Natural killer cell (primary cell): ENCODE results near the gene ARL14. TPM values are rescaled to one million over a fixed set of nuclear protein-coding genes. Genes with fewer than 3 reads are reported as not detected.

Experiments
- ATAC-seq, 3 donors: fragments of 150-1000 bp in 2 of 3; fragments of 200-7000 bp in 1 of 3; cut with Tn5 transposase; 1 replicate in 1 of 3; 2 replicates in 2 of 3; pipeline ENCODE4 v1.10.0; 2021; ENCODE audit warnings: mild to moderate bottlenecking in 2 of 3, moderate library complexity in 2 of 3
- DNase-seq, 2 donors: peaks; one replicate each; pipeline versions ENCODE4 v3.0.0 to v3.0.0-alpha.2; 2013 to 2021; ENCODE audit warnings: mixed read lengths in 1 of 2
- H3K27ac ChIP-seq: one replicate; pipeline ENCODE4 v1.5.1; 2013; ENCODE audit warnings: mild to moderate bottlenecking, low read length
- H3K27me3 ChIP-seq: one replicate; pipeline ENCODE4 v1.6.1; 2013; ENCODE audit warnings: low read length; ENCODE audit not compliant: control insufficient read depth, insufficient read depth
- H3K36me3 ChIP-seq: one replicate; pipeline ENCODE4 v1.6.1; 2013; ENCODE audit warnings: low read length; ENCODE audit not compliant: control insufficient read depth, insufficient read depth
- H3K4me1 ChIP-seq: one replicate; pipeline ENCODE4 v1.6.1; 2013; ENCODE audit warnings: low read length; ENCODE audit not compliant: control insufficient read depth, insufficient read depth
- H3K4me3 ChIP-seq: one replicate; pipeline ENCODE4 v1.5.1; 2013; ENCODE audit warnings: low read length
- H3K9me3 ChIP-seq: one replicate; pipeline ENCODE4 v1.6.1; 2013; ENCODE audit warnings: low read length; ENCODE audit not compliant: control insufficient read depth, insufficient read depth
- H3K27ac Mint-ChIP-seq, 2 donors: one replicate each; pipeline ENCODE4 v1.8.0; 2022; ENCODE audit warnings: mild to moderate bottlenecking in 2 of 2, mixed read lengths in 2 of 2, moderate library complexity in 1 of 2
- H3K27me3 Mint-ChIP-seq, 2 donors: one replicate each; pipeline ENCODE4 v1.8.0; 2022; ENCODE audit warnings: low read depth in 2 of 2, mixed read lengths in 2 of 2
- H3K36me3 Mint-ChIP-seq: one replicate; pipeline ENCODE4 v1.8.0; 2022; ENCODE audit warnings: mixed read lengths
- H3K4me1 Mint-ChIP-seq, 2 donors: one replicate each; pipeline ENCODE4 v1.8.0; 2022; ENCODE audit warnings: mixed read lengths in 2 of 2
- H3K4me3 Mint-ChIP-seq: one replicate; pipeline ENCODE4 v1.8.0; 2022; ENCODE audit warnings: mild to moderate bottlenecking, moderate library complexity, mixed read lengths
- H3K9me3 Mint-ChIP-seq, 2 donors: one replicate each; pipeline ENCODE4 v1.8.0; 2022; ENCODE audit warnings: mixed read lengths in 2 of 2
- CTCF ChIP-seq: fragments of 200-600 bp; IDR thresholded peaks from one replicate; pipeline ENCODE4 v1.8.0; 2022; ENCODE audit warnings: antibody characterized with exemption
- WGBS: methylation state at CpG from one replicate; pipeline ENCODE4 v1.1.7; 2013; ENCODE audit warnings: missing lambda C conversion rate; ENCODE audit not compliant: insufficient coverage; 5-methylcytosine and 5-hydroxymethylcytosine counted together
- intact Hi-C: fragments of 100-400 bp; cut with micrococcal nuclease; formaldehyde crosslinking; loops from one replicate; pipeline ENCODE4 v1.14.2; 2022
- total RNA-seq, 4 donors: library from RNA; stranded (reverse); fragments of 120-200 nt in 1 of 4; gene quantifications; one replicate each; pipeline versions ENCODE4 v1.2.3 to v1.2.4, GENCODE V29; 2013 to 2022

The ARL14 gene
- total RNA-seq, 3 donors from 2014 or later (not counting 1 experiment from before 2014, with no cell fraction given): not detected

DNA sequence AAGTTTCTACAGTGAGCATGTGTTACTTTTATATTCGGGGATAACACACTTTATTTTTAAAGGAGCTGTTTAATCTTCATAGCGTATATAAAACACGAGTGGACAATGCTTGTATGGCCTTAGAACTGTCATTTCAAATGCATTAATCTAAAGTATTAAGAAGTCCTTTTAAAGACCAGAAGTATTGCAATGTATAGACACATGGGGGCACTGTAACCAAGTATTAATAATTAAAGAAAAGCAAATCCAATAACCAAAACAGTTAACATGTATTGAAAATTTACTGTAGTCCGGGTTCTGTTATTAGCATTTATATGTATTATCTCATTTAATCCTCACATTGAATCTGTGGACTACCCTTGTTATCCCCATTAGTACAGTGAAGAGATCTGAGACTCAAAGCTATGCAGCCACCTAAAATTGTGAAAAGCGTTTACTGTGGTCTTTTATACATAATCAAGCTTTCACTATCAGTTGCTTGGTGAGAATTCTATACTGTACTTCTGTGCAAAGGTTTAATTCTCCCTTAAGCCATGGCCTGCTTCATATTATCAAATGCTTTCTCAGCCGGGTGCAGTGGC is 10.1 kb downstream of the ARL14 start:
- Histone ChIP-seq H3K36me3 (no peaks in the 10 kb centered on the region), H3K9me3 (no peaks in the 10 kb centered on the region), H3K4me1 (no peaks in the 10 kb centered on the region), H3K27ac (no peak overlapping the region), H3K4me3 (no peak overlapping the region), H3K27me3 (no peaks in the 10 kb centered on the region)
- intact Hi-C loops: loop anchor here (5.0 kb wide), 3 partner anchors 255 to 735 kb away; no protein-coding TSS in a partner anchor
- no peaks in the 10 kb centered on the region for H3K4me1 Mint-ChIP-seq
- peak in 1 of 2 donors; percentile 40 for DNase-seq
- TF ChIP-seq CTCF: peak; percentile 34
- no peaks in the 10 kb centered on the region for H3K9me3 Mint-ChIP-seq
- H3K27me3 Mint-ChIP-seq: peaks cover 0 to 2% of the 10 kb centered on the region in 2 donors
- H3K27ac Mint-ChIP-seq: no peak overlapping the region
- H3K36me3 Mint-ChIP-seq: no peaks in the 10 kb centered on the region
- no peak overlapping the region for H3K4me3 Mint-ChIP-seq
- ATAC-seq: no peak
- 76% methylated on average over 6 of the region's 6 CpGs for WGBS

- ATAC-seq (no peak), DNase-seq (no peak)
- 100% methylated on average over 1 of the region's 1 CpG for whole genome bisulfite sequencing
- H3K9me3 ChIP-seq: no peaks in the 10 kb centered on the region
- intact Hi-C loops: no loop called here
- H3K4me3 ChIP-seq: no peak overlapping the region
- no peak overlapping the region for H3K4me3 Mint-ChIP-seq
- no peak for TF ChIP-seq CTCF
- no peak overlapping the region for H3K27ac Mint-ChIP-seq
- H3K36me3 ChIP-seq: no peaks in the 10 kb centered on the region
- H3K27me3 ChIP-seq: no peaks in the 10 kb centered on the region
- H3K4me1 ChIP-seq: no peaks in the 10 kb centered on the region
- no peak overlapping the region for H3K27ac ChIP-seq
- no peaks in the 10 kb centered on the region for H3K36me3 Mint-ChIP-seq
- no peaks in the 10 kb centered on the region for H3K27me3 Mint-ChIP-seq
- no peaks in the 10 kb centered on the region for H3K9me3 Mint-ChIP-seq
- peaks cover 7% of the 10 kb centered on the region in 2 donors for H3K4me1 Mint-ChIP-seq
Measured at GRCh38 chr3:160691151-160691550, 14.2 kb downstream of the ARL14 start.

DNA sequence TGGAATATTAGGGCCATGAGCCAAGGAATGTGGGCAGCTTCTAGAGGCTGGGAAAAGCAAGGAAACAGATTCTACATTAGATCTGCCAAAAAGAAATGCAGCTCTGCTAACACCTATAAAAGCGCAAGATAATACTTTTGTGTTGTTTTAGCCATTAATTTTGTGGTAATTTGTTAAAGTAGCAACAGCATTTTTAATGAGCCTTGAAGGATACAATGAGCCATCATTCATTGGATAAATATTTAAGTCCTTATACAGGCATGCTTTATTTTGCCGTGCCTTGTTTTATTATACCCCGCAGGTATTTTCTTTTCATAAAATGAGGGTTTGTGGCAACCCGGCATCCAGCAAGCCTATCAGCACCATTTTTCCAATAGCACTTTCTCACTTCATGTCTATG is 15.0 kb downstream of the ARL14 start:
- H3K9me3 Mint-ChIP-seq: no peaks in the 10 kb centered on the region
- WGBS: 100% methylated on average over 4 of the region's 4 CpGs
- Histone ChIP-seq H3K4me1 (no peaks in the 10 kb centered on the region), H3K27me3 (no peaks in the 10 kb centered on the region), H3K9me3 (no peaks in the 10 kb centered on the region), H3K36me3 (no peaks in the 10 kb centered on the region), H3K27ac (no peak overlapping the region), H3K4me3 (no peak overlapping the region)
- no peak overlapping the region for H3K4me3 Mint-ChIP-seq
- H3K27me3 Mint-ChIP-seq: no peaks in the 10 kb centered on the region
- no peak overlapping the region for H3K27ac Mint-ChIP-seq
- no peaks in the 10 kb centered on the region for H3K36me3 Mint-ChIP-seq
- ATAC-seq: no peak
- peaks cover 7% of the 10 kb centered on the region in 2 donors for H3K4me1 Mint-ChIP-seq
- DNase-seq: no peak
- no peak for TF ChIP-seq CTCF
- intact Hi-C loops: no loop called here

DNA sequence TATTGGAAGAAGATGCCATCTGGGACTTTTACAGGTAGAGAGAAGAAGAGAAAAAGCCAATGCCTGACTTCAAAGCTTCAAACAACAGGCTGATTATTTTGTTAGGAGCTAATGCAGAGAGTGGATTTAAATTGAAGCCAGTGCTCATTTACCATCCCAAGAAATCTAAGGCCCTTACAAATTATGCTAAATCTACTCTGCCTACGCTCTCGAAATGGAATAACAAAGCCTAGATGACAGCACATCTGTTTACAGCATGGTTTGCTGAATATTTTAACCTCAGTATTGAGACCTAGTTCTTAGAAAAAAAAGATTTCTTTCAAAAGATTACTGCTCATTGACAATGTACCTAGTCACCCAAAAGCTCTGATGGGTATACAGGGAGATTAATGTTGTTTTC is 16.2 kb downstream of the ARL14 start:
- no peak overlapping the region for H3K4me3 ChIP-seq
- H3K4me1 ChIP-seq: no peaks in the 10 kb centered on the region
- H3K27me3 ChIP-seq: no peaks in the 10 kb centered on the region
- WGBS: 85% methylated on average over 2 of the region's 2 CpGs
- Mint-ChIP-seq H3K27ac (no peak overlapping the region), H3K4me3 (no peak overlapping the region), H3K9me3 (no peaks in the 10 kb centered on the region), H3K27me3 (no peaks in the 10 kb centered on the region), H3K36me3 (no peaks in the 10 kb centered on the region), H3K4me1 (peaks cover 7% of the 10 kb centered on the region in 2 donors)
- intact Hi-C loops: no loop called here
- no peaks in the 10 kb centered on the region for H3K9me3 ChIP-seq
- ATAC-seq (no peak), DNase-seq (no peak)
- no peak for TF ChIP-seq CTCF
- H3K27ac ChIP-seq: no peak overlapping the region
- H3K36me3 ChIP-seq: no peaks in the 10 kb centered on the region
